GM19372 (cell line): ENCODE data around the gene DUOXA1.
"Not testable (repeated sequence)": the region's sequence is repeated elsewhere in the genome, so short reads cannot be mapped to it uniquely, and the experiment has no call there.

Source experiments
- ATAC-seq: cut with Tn5 transposase; IDR thresholded peaks from one replicate; pipeline ENCODE4 v1.9.1; 2021; ENCODE audit warnings: mild to moderate bottlenecking, low read depth, moderate library complexity; ENCODE audit not compliant: unreplicated experiment

The DUOXA1 gene

DNA sequence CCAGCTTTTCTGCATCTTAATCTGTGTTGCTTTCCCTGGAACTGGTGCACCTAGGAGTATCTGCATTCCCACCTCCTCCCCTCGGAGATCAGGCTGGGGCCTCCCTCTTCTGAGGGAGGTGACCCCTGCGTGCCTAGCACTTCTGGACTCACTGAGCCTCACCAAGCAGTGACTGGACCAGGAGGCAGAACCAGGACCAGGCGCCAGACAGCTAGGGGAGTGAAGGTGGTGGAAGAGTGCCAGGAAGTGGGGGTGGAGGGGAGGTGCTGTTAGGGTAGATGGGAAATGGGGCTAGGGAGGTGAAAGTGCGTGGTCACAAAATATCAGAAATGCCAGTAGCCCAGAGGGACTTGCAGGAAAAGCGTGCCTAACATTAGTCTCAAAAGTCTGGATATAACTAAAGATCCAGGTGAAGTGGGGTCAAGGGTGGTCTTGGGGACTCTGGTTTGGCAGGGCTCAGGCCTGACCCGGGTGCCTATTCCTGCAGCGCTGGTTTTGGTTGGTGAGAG is 14.3 kb downstream of the DUOXA1 start:
- ATAC-seq, result no peak

- ATAC-seq, result no peak
Measured at GRCh38 chr15:45114751-45115085, 15.0 kb downstream of the DUOXA1 start.

DNA sequence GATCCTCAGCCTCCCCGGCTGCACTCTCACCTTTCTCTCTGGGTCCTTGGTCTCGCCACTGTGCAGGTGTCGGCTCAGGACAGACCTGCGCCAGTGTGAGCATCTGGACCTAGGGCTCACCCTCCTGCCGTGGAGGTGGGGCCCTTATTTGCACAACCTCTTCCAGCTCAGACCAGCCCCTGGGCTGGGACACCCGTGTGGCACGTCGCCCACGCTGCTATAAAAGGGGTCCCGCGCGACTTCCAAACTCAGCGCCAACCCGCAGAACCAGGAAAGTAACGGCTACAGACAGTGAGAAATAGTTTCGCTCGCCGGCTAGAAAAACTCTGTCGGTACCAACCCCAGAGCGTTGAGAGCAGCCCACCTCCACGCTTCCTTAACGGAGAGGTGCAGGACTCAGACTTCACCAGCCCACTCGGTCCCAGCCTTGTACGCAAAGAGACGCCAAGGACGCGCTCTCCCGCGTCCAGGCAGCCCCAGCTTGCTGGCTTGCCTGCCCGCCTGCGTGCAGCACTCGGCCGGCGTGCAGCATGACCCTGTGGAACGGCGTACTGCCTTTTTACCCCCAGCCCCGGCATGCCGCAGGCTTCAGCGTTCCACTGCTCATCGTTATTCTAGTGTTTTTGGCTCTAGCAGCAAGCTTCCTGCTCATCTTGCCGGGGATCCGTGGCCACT is 15.5 kb downstream of the DUOXA1 start, which contains the start of the genes DUOX2 and DUOXA2:
Gene DUOX2, minus strand, starts transcription at position 97 of the 675 bp plus-strand sequence. CDS start 761 bp downstream, outside the sequence.
Gene DUOXA2, plus strand, starts transcription at position 251 of the 675 bp plus-strand sequence. Its CDS starts 280 bp downstream, at position 531.
- ATAC-seq, result no peak

DNA sequence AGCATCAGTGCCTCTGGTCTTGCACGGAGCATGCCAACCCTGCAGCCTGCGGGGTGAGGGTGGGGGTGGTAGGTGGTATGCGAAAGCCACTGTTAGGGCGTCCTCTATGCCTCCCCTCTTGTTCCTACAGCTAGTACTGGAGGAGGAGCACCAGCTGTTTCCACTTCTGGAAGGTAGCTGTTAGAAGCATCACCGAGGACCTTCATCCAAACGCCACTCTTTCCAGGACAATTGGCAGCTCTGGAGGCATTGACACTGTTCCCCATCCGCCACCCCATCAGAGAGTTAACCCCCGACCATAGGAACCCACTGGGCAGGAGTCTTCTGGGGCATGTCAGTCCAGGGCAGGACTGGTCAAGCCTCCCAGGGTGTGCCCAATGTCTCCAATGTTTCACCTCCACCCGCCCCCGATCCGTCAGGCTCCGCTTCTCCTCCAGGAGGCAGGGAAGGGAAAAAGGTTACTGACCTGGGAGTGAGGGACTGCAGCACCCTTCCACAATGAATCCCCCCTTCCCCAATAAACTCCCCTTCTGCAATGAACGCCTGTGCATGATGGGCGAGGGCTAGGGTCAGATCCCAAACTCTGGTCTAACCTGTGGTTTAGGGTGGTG is 16.2 kb downstream of the DUOXA1 start:
- no peak for ATAC-seq

DNA sequence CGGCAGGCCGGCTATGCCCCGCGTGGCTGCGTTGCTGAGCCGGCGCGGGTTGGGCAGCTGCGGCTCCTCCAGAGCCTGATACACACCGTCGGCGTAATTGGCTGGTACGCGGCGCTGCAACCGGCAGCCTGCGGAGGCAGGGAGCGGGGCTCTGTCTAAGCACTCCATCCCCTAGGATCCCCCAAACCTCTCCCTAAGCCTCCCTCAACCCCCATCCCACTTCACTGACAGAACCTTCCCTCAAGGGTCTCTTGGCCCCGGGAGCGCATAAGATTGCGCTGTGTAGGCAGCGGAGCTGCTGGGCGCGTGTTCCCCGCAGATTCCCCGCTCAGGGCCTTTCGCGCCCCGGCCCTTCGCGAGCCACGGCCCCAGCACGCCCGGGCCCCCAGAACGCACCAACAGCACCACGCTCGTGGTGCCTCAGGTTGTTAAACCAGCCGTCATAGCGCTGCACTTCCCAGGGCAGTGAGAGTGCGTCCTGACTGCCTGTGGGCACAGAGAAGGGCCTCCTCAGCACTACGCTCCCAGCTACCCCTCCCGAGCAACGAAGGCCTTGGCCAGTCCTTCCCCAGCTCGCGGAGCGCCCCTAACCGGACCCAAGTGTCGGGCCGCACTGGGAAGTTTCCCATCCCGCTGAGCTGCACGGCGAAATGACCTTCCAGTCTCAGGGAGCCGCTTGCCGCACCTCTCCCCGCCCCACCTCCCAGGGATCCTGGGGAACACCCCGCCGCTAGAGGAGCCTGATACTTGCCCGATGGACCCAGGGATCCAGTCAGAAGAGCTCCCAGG is 16.9 kb downstream of the DUOXA1 start:
- no peak for ATAC-seq

DNA sequence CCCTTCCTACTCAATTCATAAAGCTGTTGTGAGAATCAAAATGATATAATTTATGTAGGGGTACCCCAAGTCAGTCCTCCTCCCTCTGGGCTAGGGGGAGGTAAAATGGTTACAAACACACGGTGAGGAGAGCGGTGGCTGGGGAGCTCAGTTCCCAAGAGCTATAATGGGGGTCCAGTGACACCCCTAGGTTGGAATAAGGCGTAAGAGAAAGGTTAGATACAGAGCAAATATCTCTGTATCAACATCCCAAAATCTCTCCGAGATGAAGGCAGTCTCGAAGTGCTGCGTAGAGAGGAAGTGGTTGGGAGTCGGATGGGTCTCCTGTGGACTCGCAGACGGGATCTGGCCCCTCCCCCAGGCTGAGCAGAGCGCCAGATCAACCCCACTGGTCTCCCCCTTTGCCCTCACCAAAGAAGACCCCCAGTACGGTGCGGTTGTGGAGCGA is 17.5 kb downstream of the DUOXA1 start:
- ATAC-seq, result no peak

DNA sequence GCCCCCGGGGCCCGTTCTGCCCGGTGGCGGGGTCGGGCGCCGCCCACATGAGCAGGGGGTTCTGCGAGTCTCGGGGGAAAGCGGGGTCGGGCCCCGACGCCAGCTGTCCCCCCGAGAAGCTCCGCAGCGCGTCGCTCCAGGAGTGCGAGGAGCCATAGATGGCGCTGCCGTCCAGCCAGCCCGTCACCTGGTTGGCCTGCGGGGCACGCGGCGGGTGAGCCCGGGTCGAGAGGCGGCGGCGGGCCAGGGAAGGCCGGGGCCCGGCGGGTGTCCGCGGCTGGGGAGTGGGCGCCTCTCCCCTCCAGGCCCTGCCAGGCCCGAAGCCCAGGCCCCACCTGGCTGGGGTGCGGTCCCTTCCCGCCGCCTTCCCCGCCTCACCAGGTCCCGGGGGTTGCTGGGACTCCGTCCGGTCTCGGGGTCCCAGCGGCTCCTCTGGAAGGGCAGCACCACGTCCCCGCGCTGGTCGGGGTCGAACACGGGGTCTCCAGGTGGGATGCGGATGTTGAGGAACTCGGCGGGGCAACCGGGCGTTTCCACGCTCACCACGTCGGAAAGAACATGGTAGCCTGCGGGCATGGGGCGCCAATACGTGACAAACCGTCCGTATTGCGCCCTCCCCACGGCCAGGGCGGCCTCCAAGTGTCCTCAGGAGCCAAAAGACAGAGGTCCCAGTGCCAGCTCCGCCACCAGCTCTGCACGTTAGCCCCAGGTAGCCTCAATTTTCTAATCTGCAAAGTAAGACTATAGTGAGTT is 18.1 kb downstream of the DUOXA1 start:
- ATAC-seq, result no peak

DNA sequence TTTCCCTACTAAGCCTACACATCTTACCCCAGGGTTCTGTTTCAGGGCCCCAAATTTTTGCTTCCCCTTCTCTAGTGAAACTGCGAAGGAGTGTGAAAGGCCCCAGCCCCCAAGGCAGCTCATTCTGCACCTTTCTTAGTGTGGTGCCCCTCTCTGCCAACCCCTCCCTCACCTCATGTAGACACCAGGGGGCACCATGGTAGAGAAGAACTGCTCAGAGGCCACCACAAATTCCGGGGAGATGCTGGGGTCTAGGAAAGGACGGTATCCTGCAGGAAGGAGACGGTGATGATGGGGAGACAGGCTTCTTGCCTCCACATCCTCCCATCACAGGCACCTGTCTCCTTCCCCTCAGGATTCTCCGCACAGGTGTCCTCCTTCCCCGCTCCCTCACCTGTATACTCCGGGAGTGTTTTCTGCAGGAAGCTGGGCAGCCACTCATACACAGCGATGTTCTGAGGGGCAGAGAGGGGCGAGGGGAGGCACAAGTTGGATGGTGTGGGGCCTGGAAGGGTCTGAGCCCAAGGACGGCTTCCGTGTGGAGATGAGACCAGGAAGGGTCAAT is 19.3 kb downstream of the DUOXA1 start:
- ATAC-seq, result no peak

- ATAC-seq, result no peak
Measured at GRCh38 chr15:45107941-45108630, 21.6 kb downstream of the DUOXA1 start.

- ATAC-seq, result no peak
Measured at GRCh38 chr15:45106002-45106790, 23.5 kb downstream of the DUOXA1 start.

DNA sequence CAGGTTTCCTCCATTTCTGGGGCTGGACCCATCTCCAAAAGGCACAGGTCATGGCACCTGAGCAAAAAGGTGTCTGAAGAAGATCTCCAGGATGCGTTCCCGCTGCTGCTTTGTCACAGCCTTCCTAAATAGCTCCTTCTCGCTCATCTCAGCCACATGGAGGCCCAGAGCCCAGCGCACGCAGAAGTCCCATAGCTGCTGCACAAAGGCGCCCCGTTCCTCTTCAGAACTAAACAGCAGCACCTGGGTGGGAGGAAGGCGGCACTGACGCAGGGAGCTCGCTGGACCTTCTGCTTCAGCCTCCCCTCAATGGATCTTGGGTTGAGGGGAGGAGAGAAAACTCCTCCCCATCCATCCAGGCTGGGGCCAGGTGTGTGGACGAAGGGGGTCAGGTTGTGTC is 24.1 kb downstream of the DUOXA1 start:
- ATAC-seq, result no peak

DNA sequence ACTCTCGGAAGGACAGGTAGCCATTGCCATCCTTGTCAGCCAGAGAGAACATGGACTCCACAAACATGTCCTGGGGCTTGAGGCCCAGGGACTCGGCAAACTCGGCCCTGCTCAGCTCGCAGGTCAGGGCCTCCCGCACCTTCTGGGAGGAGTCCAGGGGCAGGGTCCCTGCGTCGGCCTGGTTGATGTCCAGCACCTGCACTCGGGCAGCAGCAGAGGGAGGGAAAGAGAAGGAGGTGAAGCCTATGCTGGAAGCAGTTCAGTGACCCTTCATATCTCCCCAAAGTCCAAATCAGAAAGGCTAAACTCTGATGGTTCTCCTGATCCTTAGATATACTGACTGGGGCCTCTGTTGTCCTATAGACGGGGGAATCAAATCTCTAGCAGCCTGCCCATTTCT is 25.5 kb downstream of the DUOXA1 start:
- not testable (repeated sequence) for ATAC-seq

- ATAC-seq, result no peak
Measured at GRCh38 chr15:45102226-45102625, 27.5 kb downstream of the DUOXA1 start.

DNA sequence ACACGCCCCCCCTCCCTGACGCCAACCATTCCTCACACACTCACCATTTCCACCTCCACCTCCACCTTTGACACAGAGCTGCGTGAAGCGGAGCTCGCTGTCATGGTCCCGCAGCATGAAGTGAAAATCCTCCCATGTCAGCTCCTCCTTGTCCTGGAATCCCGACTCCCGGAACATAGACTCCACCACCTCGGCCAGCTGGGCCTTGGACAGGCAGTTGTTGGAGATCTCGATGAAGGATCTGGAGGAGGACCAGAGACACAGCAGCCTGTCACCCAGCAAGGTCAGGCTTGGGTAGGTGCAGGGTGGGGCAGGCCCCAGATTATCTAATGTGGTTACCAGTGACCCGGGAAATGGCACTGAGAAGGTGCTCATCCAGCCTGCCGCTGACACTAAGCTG is 27.9 kb downstream of the DUOXA1 start:
- ATAC-seq, result no peak

DNA sequence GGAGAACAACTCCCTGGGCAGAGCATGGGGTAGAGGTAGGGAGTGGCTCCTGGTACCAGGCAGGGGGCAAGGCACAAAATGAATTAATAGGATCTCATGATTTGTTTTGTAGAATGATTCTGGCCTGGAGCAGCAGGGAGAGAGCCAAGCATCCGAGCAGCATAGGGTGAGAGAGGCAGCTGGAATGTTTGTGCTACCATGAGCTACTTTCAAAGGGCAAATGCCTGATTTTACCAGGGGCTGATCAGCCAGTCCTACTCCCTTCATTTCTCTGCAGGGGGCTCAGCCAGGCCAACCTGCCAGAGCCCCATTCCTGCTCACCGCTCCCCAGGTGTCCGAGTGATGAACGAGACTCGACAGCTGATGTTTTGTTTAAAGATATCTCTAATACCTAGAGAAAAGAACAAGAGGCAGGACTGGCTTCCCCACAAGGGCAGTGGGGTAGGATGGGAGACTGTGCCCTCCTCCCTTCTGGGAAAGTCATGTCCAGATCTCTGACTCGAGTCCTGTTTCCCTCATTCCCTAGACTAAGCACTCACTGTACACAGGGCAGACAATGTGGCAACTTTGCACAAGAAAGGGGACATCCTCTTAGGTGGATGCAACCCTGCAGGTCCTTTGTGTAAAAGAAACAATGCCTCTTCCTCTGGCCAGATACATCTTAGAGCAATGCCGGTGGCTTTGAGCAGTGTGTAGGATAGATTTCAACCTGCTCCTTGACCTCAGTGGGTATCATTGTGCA is 28.6 kb downstream of the DUOXA1 start:
- ATAC-seq, result no peak

GRCh38 chr15:45099549-45100165 is 30.0 kb downstream of the DUOXA1 start:
- ATAC-seq, result no peak

DNA sequence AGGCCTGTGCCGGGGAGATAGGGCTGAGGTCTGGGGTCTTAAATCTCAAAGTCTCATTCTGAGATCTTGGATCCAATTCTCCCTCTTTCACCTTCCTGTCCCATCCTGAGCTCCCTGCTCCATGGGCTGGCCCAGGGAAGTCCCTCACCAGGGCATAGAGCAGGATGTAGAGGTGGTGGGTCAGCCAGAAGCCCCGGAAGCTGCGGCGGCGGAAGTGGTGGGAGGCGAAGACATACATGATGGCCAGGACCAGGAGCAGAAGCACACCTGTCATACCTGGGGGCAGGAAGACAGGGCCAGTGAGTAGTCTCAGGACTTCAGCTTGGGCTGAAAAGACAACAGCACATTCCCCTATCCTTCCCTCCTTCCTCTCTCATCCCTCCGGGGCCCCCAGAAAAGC is 32.2 kb downstream of the DUOXA1 start:
- no peak for ATAC-seq

- ATAC-seq, result no peak
Measured at GRCh38 chr15:45095661-45096060, 34.0 kb downstream of the DUOXA1 start.
